ENCODE results near the gene SLC25A47.
A peak's percentile ranks its signal among the peaks of the same experiment; 100 is the strongest.
"Not testable (repeated sequence)": the region's sequence is repeated elsewhere in the genome, so short reads cannot be mapped to it uniquely, and the experiment has no call there.

The SLC25A47 gene

DNA sequence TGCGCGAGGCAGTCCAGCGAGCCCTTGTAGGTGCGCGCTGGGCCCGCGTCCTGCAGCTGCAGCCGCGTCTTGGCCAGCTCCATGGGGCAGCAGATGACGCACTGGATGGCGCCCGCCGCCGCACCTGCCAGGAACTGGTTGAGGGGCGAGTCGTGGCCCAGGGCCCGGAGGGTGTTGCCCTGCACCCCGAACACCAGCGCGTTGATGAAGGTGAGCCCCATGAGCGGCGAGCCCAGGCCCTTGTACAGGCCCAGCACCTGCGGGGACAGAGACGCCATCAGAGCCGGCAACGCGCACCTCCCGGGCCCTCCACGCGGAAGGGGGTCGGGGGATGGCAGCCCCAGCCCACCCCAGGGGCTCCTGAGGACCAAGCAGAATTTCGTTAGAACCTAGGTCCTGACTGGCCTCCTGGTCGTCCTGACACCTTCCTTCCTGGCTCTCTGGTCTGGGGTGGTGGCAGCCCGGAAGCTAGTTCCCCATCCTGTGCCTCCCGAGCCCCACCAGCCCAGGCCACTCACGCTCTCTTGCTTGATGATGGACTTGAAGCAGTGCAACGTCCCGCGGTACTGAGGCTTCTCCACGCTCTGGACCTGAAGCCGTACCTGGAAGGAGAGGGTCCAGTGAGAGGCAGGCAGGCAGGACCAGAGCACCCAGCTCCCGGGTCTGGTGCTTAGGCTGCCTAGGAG is 30.2 kb upstream of the SLC25A47 start:
- DNase-seq (ENCODE audit: low read depth in 1 of 2, low spot score in 1 of 2), result no peak
- in situ Hi-C loops (cut with HindIII; ENCODE audit: low pct_unique_long_range_greater_than_20kb, low sequenced_read_pairs), result no loop called here
- no peak for TF ChIP-seq JUND (IDR thresholded peaks at IDR 0.05; ENCODE audit: low read depth)

DNA sequence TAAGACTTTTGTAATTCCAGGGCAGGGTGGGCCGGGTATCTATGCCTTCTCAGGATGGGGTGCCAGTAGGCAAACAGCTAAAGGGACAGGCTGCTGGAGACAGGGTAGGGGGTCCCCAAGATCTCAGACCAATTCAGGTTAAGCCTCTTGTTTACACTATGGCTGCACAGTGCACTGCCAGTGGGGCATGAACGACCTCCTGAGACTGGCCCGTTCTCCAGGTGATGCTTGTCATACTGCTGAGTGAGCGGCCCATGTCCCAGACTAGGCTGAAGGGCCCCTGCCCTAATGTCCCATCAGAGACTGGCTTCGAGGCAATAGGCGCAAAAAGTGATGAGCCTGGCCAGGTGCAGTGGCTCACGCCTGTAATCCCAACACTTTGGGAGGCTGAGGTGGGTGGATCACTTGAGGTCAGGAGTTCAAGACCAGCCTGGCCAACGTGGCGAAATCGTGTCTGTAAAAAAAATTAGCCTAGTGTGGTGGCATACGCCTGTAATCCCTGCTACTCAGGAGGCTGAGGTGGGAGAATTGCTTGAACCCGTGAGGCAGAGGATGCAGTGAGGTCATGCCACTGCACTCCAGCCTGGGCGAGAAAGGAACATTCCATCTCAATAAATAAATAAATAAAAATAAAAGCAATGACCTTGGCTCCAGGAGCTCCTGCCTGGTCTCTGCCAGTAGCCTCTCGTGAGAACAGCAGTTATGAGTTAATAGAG is 29.5 kb upstream of the SLC25A47 start:
- no peak for TF ChIP-seq JUND (IDR thresholded peaks at IDR 0.05; ENCODE audit: low read depth)
- in situ Hi-C loops (cut with HindIII; ENCODE audit: low pct_unique_long_range_greater_than_20kb, low sequenced_read_pairs), result no loop called here
- no peak for DNase-seq (ENCODE audit: low read depth in 1 of 2, low spot score in 1 of 2)

DNA sequence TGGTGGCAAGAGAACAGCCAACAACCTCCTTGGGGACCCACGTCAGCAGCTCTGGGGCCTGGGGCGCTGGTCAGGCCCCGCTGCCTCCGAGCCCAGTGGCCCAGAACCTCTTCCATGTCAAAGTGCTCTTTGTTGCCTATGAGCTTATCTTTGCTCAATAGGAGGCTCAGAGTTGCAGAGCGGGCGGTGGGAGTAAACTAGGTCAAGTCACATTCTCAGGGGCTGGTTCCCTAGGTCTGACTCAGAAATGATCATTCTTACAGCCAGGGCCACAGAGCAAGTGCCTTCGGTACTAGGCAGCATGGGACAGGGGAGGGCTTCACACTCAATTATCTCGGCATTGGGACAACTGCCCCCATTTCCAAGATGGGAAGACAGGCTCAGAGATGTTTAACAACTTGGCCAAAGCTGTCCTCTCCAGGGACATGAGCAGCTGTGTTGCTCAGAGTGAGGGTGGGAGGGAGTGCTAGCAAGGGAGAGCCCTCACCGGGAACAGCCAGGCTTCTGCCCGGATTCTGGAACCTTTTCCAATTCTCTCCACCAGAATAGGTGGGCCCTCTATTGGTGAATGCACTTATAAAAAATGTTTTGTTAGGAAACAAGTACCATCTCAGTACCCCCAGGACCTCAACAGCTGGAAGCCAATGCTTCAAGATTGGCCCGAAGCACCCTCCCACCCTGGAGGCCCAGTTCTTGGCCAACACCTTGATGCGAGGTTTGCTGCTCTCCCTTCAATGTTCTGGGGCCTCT is 28.8 kb upstream of the SLC25A47 start:
- no peak for DNase-seq (ENCODE audit: low read depth in 1 of 2, low spot score in 1 of 2)
- in situ Hi-C loops (cut with HindIII; ENCODE audit: low pct_unique_long_range_greater_than_20kb, low sequenced_read_pairs), result no loop called here

DNA sequence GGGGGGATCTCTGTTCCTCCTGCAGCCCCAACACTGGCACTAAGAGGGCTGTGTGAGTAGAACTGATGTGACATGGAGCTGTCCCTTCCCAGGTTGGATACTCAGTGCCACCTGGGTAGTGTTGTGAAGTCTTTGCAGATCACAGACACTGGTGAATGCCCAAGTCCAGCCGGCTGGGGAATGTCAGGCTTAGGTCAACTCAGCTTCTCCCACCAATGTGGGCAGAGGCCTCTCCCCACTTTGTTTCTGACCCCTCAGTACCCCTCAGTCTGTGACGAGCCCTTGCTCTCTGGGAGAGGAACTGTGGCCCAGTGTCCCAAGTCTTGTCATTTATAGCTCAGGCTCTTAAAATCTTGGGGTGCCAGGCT is 28.2 kb upstream of the SLC25A47 start:
- TF ChIP-seq JUND (IDR thresholded peaks at IDR 0.05; ENCODE audit: low read depth), result no peak
- no peak for DNase-seq (ENCODE audit: low read depth in 1 of 2, low spot score in 1 of 2)
- in situ Hi-C loops (cut with HindIII; ENCODE audit: low pct_unique_long_range_greater_than_20kb, low sequenced_read_pairs), result no loop called here

More for the DNA sequence above, 28.8 kb upstream of the SLC25A47 start:
- no peak for TF ChIP-seq JUND (IDR thresholded peaks at IDR 0.05; ENCODE audit: low read depth)

DNA sequence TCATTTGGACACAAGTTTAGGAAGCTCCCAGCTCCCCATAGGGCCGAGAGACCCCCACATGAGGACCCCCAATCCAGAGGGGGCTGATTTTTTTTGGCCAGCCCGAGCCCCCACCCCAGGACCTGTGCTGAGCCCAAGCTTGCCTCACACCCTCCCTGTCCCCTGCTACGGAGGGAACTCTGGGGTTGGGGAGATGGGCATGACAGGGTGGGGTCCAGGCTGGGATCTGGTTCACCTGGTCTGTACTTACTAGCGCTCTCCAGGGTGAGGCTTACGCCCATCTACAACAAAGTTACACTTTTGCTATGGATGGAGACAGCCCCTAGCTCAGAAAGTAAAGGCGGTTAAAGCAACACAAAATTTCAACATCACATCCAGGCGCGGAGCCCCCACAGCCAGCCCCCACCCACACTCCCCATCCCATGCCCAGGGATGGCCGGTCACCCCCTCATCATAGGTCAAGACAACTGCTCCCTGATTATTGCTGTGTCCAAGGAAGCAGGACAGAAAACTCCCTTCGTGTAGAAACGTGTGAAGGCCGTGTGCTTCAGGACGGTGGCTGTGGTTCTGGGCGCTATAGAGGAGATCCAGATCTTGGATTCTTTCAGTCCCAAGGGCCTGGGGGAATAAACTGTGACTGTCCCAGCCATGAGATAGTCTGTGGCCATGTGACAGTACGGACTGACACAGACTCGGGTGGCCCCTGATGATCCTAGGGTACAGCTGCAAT is 27.6 kb upstream of the SLC25A47 start:
- in situ Hi-C loops (cut with HindIII; ENCODE audit: low pct_unique_long_range_greater_than_20kb, low sequenced_read_pairs), result no loop called here
- no peak for DNase-seq (ENCODE audit: low read depth in 1 of 2, low spot score in 1 of 2)
- TF ChIP-seq JUND (IDR thresholded peaks at IDR 0.05; ENCODE audit: low read depth), result no peak

DNA sequence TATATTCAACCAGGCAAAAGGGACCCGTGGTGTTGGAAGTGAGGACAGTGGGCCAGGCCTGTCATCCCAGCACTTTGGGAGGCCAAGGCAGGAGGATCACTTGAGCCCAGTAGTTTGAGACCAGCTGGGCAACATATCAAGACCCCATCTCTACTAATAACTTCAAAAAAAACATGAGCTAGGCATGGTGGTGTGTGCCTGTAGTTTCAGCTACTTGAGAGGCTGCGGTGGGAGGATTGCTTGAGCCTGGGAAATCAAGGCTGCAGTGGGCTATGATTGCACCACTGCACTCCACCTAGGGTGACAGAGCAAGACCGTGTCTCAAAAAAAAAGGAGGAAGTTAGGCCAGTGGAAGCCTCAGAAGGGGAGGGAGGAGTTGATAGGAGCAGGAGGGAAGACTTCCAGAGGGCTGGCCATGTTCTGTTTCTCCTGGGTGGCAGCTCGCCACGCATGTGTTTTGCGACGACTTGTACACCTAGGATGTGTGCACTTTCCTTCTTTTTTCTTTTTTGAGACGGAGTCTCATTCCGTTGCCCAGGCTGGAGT is 27.0 kb upstream of the SLC25A47 start:
- in situ Hi-C loops (cut with HindIII; ENCODE audit: low pct_unique_long_range_greater_than_20kb, low sequenced_read_pairs), result no loop called here
- TF ChIP-seq JUND (IDR thresholded peaks at IDR 0.05; ENCODE audit: low read depth), result no peak
- no peak for DNase-seq (ENCODE audit: low read depth in 1 of 2, low spot score in 1 of 2)

DNA sequence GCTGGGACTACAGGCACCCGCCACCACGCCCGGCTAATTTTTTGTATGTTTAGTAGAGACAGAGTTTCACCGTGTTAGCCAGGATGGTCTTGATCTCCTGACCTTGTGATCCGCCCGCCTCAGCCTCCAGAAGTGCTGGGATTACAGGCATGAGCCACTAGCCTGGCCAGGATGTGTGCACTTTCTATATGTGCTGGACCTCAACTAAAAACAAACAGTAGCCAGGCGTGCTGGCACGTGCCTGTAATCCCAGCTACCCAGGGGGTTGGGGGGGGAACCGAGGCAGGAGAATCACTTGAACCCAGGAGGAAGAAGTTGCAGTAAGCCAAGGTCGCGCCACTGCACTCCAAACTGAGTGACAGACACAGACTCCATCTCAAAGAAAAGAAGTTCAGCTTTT is 26.4 kb upstream of the SLC25A47 start:
- in situ Hi-C loops (cut with HindIII; ENCODE audit: low pct_unique_long_range_greater_than_20kb, low sequenced_read_pairs); DNase-seq (ENCODE audit: low read depth in 1 of 2, low spot score in 1 of 2): not testable (repeated sequence)

DNA sequence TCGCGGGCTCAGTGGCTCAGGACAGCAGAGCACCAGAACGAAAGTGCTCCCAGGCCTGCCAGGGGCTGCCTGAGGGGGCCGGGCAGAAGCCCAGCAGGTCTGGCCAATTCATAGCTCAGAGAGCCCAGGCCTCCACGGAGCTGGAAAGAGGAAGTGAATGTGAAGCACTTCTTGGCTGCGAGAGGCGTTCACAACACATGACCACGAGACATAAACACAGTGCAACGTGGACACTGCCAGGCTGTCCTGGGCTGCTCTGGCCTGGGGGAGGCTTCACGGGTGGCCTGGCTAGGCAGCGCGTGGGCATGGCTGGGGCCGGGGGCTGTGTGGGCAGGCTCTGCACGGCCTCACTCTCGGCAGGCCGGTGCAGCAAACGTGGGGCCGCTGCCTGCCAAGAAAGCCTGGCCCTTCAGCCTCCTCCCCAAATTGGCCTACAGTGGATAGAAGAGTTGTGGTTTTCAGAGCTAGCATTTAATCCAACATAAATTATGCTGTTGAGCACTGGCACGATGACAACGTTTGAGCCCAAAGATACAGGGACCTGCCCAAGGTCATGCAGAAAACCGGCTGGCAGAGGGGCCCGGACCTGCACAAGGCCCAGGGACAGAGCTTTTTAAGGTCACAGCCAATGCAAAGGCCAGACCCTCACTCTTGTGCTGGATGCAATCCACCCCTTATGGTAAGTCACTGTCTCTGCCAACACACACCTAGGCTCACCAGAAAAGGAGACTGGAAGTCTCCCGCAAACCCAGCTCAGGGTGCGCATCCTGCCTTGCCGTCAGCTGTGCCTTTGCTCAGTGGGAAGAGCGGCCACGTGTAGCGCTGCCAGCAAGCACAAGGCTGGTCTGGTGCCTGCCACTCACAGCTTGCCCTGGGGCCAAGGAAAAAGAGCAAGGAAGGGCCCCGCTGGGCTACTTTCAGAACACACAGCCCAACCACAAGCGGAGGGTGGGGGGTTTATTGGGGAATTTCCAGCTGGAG is 25.5 kb upstream of the SLC25A47 start:
- no peak for TF ChIP-seq JUND (IDR thresholded peaks at IDR 0.05; ENCODE audit: low read depth)
- peak in 1 of 2 experiments; percentile 22 for DNase-seq (ENCODE audit: low read depth in 1 of 2, low spot score in 1 of 2)

DNA sequence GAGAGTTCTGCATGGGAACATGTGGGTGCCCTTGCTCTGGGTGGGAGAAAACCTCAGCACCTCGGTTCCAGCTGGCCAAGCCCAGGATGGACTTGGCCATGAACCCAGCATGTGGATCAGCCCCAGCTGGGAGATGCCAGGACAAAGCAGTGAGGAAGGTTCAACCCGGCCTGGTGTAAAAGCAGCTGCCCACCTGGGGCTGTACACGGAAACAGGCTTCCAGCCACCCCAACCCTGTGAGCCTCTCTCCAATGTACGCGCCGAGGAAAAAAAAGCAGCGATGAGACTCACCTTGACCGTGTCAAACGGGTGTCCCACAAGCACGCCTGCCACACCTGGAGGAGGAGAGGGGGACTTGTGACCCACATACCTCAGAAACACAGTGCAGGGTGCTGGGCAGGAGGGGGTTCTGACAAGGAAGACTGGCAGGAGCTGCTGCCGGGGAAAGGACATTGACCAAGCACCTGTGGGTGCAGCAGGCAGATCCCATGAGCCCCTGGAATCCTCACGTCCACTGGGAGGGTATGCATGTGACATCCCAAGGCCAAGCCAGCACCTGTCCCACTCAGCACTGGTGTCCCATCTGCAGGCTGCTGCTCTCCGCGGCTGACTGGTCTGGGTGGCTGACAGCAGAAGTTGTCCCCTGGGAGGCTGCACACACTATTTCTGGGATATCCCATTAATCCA is 24.4 kb upstream of the SLC25A47 start:
- DNase-seq (ENCODE audit: low read depth in 1 of 2, low spot score in 1 of 2), result no peak
- in situ Hi-C loops (cut with HindIII; ENCODE audit: low pct_unique_long_range_greater_than_20kb, low sequenced_read_pairs), result no loop called here
- no peak for TF ChIP-seq JUND (IDR thresholded peaks at IDR 0.05; ENCODE audit: low read depth)

More for the DNA sequence above, 25.5 kb upstream of the SLC25A47 start:
- in situ Hi-C loops (cut with HindIII; ENCODE audit: low pct_unique_long_range_greater_than_20kb, low sequenced_read_pairs), result no loop called here

DNA sequence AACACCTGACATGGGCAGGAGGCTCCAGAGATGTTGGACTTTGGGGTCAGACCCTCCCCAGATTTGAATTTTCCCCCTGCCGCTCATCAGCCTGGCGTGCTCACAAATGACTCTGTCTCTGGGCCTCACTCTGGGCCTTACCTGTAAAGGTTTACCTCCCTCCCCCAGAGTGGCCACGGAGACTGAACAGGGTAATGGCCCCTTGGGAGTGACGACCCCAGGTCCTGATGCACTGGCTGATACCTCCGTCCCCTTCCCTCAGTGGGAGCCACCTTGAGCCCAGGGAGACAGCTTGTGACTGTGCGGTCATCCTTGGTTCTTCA is 23.9 kb upstream of the SLC25A47 start:
- no peak for TF ChIP-seq JUND (IDR thresholded peaks at IDR 0.05; ENCODE audit: low read depth)
- no peak for DNase-seq (ENCODE audit: low read depth in 1 of 2, low spot score in 1 of 2)
- in situ Hi-C loops (cut with HindIII; ENCODE audit: low pct_unique_long_range_greater_than_20kb, low sequenced_read_pairs), result no loop called here

DNA sequence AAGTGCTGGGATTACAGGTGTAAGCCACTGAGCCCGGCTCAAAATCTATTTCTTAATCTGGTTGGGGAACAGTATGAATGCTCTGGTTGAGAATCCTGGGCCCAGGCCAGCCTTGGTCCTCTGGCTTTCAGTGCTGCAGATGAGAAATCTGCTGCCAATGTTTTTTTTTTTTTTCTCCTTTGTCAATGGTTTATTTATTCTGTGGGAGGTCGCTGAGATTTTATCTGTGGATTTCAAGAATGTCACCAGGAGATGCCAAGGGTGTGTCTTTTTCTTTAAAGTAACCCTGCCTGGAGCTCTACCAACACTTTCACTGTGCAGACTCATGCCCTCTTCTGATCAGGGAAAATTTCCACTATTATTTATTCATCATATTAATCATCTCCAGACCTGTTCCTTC is 20.5 kb upstream of the SLC25A47 start:
- no peak for TF ChIP-seq JUND (IDR thresholded peaks at IDR 0.05; ENCODE audit: low read depth)
- in situ Hi-C loops (cut with HindIII; ENCODE audit: low pct_unique_long_range_greater_than_20kb, low sequenced_read_pairs), result no loop called here
- DNase-seq (ENCODE audit: low read depth in 1 of 2, low spot score in 1 of 2), result peak in 1 of 2 experiments; percentile 83
